Sigmoid colon (tissue), 4 donors: ENCODE results near the gene SFTPA1.

ENCODE experiments used
- CTCF ChIP-seq, 4 experiments: fragments of 450-650 bp in 3 of 4; fragments of 200-600 bp in 1 of 4; IDR thresholded peaks; one replicate each; pipeline ENCODE4 v1.5.1; 2016 to 2019; ENCODE audit warnings: antibody characterized with exemption in 4 of 4, mild to moderate bottlenecking in 3 of 4, moderate library complexity in 2 of 4
- EP300 ChIP-seq, 4 donors: sonication (generic); formaldehyde crosslinking; IDR thresholded peaks; one replicate each; pipeline ENCODE4 v1.6.1; 2017; ENCODE audit warnings: antibody characterized with exemption in 4 of 4
- POLR2A ChIP-seq, 2 donors: fragments of 450-650 bp; IDR thresholded peaks; one replicate each; pipeline ENCODE4 v1.6.1; 2016; ENCODE audit warnings: antibody characterized with exemption in 2 of 2, mild to moderate bottlenecking in 2 of 2, moderate library complexity in 2 of 2
- POLR2AphosphoS5 ChIP-seq, 4 donors: sonication (generic); formaldehyde crosslinking; IDR thresholded peaks; one replicate each; pipeline ENCODE4 v1.6.1; 2017; ENCODE audit warnings: antibody characterized with exemption in 4 of 4

GRCh38 chr10:79615577-79615976, 4.8 kb downstream of the SFTPA1 start:
- TF ChIP-seq CTCF (IDR thresholded peaks at IDR 0.05) (no peak), POLR2A (IDR thresholded peaks at IDR 0.05) (no peak), POLR2AphosphoS5 (IDR thresholded peaks at IDR 0.05) (no peak), EP300 (IDR thresholded peaks at IDR 0.05) (no peak)
